UCSD-AML1 (cell line): ENCODE measurements around the gene SMIM36.
"Not testable (repeated sequence)": the region's sequence is repeated elsewhere in the genome, so short reads cannot be mapped to it uniquely, and the experiment has no call there.

Experiments
- DNase-seq: peaks from one replicate; lab custom pipeline; 2025; ENCODE audit not compliant: unreplicated experiment; lab: John Stamatoyannopoulos, UW

The SMIM36 gene

DNA sequence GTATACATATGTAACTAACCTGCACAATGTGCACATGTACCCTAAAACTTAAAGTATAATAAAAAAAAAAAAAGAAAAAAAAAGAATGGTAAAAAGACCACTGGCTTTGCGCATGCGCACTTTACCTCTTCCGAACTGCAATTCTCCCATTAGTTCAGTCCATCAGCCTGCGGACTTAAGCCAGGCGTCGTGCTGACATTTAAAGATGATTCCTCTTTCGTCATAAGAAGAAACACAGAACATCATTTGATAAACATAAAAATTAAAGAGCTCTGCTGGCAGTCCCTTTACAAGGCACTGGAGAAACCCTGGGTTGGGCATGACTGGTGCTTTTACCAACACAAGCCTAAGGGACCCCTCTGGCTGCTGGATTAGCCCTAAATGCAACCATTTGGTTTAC is 3.6 kb downstream of the SMIM36 start:
- not testable (repeated sequence) for DNase-seq

- DNase-seq: not testable (repeated sequence)
These were observed 9.6 kb downstream of the SMIM36 start for GRCh38 chr17:55501626-55502025.

DNA sequence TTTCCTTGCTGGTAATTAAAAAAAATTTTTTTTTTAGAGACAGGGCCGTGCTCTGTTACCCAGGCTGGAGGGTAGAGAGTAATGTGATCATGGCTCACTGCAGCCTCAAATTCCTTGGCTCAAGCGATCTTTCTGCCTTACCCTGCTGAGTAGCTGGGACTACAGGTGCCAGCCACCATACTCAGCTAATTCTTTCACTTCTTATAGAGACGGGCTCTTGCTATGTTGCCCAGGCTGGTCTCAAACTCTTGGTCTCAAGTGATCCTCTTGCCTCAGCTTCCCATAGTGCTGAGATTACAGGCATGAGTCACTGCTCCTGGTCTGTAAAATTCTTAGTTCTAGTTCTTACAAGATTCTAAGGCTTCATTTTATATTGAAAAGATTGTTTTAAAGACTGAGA is 11.1 kb downstream of the SMIM36 start:
- DNase-seq: no peak

DNA sequence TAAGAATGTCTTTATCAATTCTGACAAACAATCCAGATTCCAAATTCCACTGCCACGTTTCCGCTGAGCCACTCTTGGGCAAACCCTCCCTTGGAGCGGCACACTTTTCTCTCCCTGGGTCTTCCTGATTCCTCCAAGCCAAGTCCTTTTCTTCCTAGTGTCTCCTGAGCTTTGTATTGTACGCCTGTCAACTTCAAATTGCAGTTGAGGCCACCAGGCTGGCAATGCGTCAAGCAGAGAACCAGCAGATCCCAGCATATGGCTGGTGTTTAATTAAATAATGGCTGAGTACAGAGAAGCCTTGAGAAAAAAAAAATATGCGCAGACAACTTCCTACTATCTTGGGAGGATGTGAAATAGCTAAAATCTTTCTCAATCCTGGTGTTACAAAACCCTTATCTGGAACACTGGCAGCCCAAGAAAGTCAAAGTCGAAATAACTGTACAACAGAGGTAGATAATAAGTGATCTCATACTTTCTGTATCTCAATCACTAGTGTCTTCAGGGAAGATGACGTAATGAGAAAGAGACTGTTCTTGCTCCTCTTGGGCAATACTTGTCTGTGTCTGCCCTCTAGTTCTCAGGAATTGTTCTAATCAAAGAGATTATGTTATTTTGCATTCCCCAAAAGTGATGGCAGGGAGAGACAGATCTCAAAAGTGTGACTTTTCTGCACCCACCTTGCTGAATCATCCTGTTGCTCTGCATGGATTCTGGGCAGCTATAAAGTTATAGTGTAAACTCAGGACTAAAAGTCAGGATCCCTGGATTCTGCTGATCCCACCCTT is 15.0 kb downstream of the SMIM36 start:
- no peak for DNase-seq

DNA sequence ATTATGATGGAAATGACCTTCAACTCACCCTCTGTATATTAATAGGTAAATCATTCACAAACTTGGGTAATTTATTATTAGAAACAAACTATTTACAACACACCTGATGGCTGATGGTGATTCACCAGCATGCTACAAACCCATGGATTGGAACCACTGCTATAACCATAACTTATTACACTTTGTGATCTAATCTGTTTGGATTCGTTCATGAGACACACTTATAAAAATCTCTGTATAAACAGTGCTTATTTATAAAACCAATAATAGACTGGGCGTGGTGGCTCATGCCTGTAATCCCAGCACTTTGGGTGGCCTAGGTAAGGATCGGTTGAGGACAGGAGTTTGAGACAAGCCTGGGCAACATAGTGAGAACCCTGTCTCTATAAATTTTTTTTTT is 16.0 kb downstream of the SMIM36 start:
- DNase-seq: no peak

- no peak for DNase-seq
These were observed 18.4 kb downstream of the SMIM36 start for GRCh38 chr17:55492781-55493341.

DNA sequence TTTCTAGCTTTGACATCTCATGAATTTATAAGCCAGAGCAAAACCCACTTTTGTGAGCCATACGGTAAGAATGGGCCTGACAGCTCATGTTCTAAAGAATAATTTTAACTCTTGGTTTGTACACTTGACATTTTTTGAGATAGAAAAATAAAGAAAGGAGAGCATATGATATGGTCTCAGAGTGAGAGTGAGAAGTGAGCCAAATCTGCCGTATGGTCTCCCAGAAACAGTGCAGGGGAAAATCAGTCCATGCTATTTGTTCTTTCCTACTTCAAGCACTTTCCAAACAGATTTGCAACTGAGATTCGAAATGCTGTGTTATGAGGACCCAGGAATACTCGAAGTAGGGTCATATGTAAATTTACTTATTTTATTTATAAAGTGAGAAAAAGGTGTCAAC is 20.9 kb downstream of the SMIM36 start:
- no peak for DNase-seq

DNA sequence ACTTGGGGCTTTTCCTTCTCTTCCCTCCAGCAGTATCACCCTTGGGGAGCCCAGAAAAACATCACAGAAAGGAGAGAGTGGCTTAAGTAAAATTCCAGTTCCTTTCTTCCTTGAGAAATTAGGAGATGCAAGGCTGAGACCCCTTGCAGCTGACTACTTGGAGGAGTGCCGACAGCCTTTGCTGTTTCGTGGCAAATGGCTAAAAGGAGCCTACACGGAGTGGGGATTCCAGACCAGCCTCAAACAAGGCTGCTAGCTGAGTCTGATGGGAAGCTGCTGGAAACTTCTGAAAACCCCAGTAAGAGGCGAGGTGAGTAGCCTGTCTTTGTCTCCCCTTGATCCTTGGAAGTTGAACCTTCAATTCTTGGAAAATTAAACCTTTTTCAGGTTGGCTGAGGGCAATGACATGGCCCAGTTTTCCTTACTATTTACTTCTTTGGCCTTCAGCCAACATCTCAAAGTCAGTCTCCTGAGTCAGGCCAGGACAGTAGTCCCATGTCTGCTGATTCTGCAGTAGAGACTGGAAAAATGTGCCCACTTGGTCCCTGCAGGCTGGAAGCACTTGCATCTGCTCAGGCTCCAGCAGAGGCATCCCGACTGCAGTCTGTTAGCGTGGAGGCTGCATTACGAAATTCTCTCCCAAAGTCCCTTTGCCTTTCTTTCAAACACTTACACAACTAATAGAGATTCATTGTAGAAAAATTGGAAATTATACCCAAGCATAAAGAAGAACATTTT is 23.4 kb downstream of the SMIM36 start:
- DNase-seq: no peak

- no peak for DNase-seq
These were observed 26.7 kb downstream of the SMIM36 start for GRCh38 chr17:55484575-55484974.

DNA sequence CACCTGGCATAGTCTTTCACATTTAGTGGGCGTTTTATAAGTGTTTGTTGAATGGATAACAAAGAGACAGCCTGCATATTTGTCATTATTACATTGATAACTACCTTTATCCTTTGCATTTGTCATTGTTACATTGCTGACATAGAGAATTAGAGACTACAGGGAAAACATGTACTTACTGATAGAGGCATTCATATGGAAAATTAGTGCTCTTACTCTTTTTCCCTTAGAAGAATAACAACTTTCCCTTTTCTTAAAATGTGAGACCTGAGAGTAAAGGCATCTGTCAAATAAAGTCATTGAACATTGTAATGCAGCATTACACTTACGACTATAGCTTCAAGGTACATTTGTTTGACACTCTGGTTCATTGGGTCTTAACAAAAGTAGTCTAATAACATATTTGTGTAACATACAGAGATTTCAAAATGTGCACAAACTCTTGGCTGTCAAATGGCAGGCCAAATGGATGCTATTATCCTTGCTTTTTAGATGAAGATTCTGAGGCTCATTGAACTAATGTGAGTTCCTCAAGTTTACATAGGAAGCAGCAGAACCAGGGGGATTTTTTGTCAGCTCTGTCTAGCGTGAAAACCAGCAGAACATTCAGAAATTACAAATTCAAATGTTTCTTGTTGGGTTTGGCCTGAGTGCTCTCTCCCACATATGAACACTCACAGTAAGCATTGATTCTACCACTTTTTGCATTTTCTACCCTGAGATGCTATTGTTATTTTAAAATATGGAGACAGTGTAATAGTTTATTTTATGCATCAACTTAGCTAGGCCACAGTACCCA is 28.5 kb downstream of the SMIM36 start:
- DNase-seq: no peak

GRCh38 chr17:55480631-55481315 is 30.5 kb downstream of the SMIM36 start:
- no peak for DNase-seq

DNA sequence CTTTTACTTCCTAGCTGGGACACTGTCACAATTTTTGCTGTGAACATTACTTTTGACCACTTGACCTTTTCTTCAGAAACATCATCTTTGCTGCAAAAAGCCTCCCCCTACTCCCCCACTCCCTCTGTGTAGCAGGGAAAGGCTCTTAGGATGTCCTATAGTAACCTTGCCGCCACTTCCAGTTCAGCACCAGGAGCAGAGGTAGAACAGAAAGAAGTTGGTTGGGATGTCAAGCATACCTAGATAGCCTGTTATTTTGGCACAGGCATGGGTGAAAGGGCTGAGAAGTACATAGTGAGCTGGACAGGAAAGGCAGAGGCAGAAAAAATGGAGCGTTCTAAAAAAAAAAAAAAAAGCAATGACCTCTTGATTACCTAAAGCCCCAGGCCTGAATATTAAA is 31.3 kb downstream of the SMIM36 start:
- DNase-seq: no peak

GRCh38 chr17:55478971-55479370 is 32.3 kb downstream of the SMIM36 start:
- no peak for DNase-seq

DNA sequence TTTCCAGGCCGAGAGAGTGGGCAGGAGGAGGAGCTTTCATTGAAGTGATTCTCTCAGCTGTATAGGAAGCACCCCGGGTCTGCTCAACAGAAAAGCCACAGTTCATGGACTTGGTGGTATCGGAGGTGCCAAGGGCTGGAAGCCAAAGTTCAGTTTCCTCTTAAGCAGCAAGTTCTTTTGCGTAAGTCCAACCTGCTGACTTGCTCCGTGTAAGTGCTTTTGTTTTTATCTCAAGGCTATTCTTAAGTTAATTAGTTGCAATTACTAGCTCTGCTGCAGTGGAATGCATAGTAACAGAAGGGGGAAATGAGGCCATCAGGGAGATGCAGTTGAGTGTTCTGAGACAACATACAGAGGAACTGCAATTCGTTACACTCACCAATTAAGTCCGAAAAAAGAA is 44.6 kb downstream of the SMIM36 start:
- DNase-seq: no peak

- DNase-seq: not testable (repeated sequence)
These were observed 45.5 kb downstream of the SMIM36 start for GRCh38 chr17:55465771-55466170.

DNA sequence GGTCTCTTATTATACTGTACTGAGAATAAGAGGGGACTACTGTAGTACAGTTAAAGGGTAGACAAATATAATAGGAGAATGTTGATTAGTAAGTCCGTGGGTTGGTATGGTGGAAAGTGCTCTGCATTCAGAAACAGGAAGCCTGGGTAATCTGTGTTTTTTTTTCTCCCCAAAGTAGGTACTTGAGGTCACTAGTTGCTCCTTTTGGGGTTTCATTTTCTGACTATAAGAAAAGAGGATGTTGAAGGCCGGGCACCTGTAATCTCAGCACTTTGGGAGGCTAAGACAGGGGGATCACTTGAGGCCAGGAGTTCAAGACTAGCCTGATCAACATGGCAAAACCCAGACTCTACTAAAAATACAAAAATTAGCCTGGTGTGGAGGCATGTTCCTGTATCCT is 47.7 kb downstream of the SMIM36 start:
- DNase-seq: no peak

- no peak for DNase-seq
These were observed 48.5 kb downstream of the SMIM36 start for GRCh38 chr17:55462711-55463110.

GRCh38 chr17:55462234-55462633 is 49.0 kb downstream of the SMIM36 start:
- no peak for DNase-seq

GRCh38 chr17:55458978-55459377 is 52.3 kb downstream of the SMIM36 start:
- no peak for DNase-seq

GRCh38 chr17:55458287-55458900 is 52.9 kb downstream of the SMIM36 start:
- DNase-seq: no peak
